GM23338 (cell line): ENCODE results near the gene APP.

Experiments used
- CREB1 ChIP-seq: fragments of 250-450 bp; sonication (Bioruptor Pico); IDR thresholded peaks from 2 replicates; pipeline ENCODE4 v1.5.0; 2020; ENCODE audit warnings: low read depth, mild to moderate bottlenecking, moderate library complexity
- CTCF ChIP-seq, 2 experiments: fragments of 200-600 bp in 1 of 2; sonication (generic) in 1 of 2; conservative IDR thresholded peaks; 2 replicates each; pipeline versions ENCODE4 v1.5.1 to v1.6.1; 2016 to 2017; ENCODE audit warnings: antibody characterized with exemption in 2 of 2, low read depth in 2 of 2, mild to moderate bottlenecking in 2 of 2, moderate library complexity in 1 of 2
- EZH2 ChIP-seq: fragments of 200-600 bp; sonication (generic); IDR thresholded peaks from one replicate; pipeline ENCODE4 v1.8.0; 2017; ENCODE audit warnings: antibody characterized with exemption, mild to moderate bottlenecking, low read depth; ENCODE audit not compliant: unreplicated experiment
- EZH2phosphoT487 ChIP-seq: fragments of 200-600 bp; sonication (generic); IDR thresholded peaks from one replicate; pipeline ENCODE4 v1.8.1; 2018; ENCODE audit warnings: antibody characterized with exemption; ENCODE audit not compliant: unreplicated experiment
- JUNB ChIP-seq: IDR thresholded peaks from one replicate; pipeline ENCODE4 v1.6.1; 2016; ENCODE audit warnings: antibody characterized with exemption; ENCODE audit not compliant: unreplicated experiment
- NANOG ChIP-seq: IDR thresholded peaks from 2 replicates; pipeline ENCODE4 v1.6.1; 2016; ENCODE audit warnings: antibody characterized with exemption, borderline replicate concordance
- POLR2AphosphoS5 ChIP-seq: IDR thresholded peaks from 2 replicates; pipeline ENCODE4 v1.6.1; 2016; ENCODE audit warnings: antibody characterized with exemption, low read depth
- REST ChIP-seq: IDR thresholded peaks from one replicate; pipeline ENCODE4 v1.6.1; 2018; ENCODE audit warnings: antibody characterized with exemption; ENCODE audit not compliant: unreplicated experiment
- STAT1 ChIP-seq: IDR thresholded peaks from one replicate; pipeline ENCODE4 v1.6.1; 2016; ENCODE audit warnings: antibody characterized with exemption; ENCODE audit not compliant: unreplicated experiment

- no peak for TF ChIP-seq EZH2
- no peak for TF ChIP-seq JUNB
- TF ChIP-seq CTCF (conservative IDR thresholded peaks at IDR 0.05; ENCODE audit: low read depth in 2 of 2) = no peak
- no peak for TF ChIP-seq NANOG
- TF ChIP-seq STAT1 = no peak
- no peak for TF ChIP-seq EZH2phosphoT487
- no peak for TF ChIP-seq POLR2AphosphoS5
- no peak for TF ChIP-seq CREB1 (CRISPR knock-in tag)
- no peak for TF ChIP-seq REST
Measured at GRCh38 chr21:25863747-25864146, 306.8 kb downstream of the APP start.
